A673 (cell line): Measurements from ENCODE around the gene PLA2G2E.

Experiments
- CTCF ChIP-seq: fragments of 300-800, 200-600 bp; sonication (generic); conservative IDR thresholded peaks from 2 replicates; pipeline ENCODE4 v1.5.1; 2017; ENCODE audit warnings: low read depth, mild to moderate bottlenecking, antibody characterized with exemption, low read length, moderate library complexity, mixed read lengths
- EZH2 ChIP-seq: fragments of 200-600 bp; sonication (generic); IDR thresholded peaks from 2 replicates; pipeline ENCODE4 v1.6.1; 2017; ENCODE audit warnings: borderline replicate concordance, low read depth, mild to moderate bottlenecking, mixed read lengths, antibody characterized with exemption, low read length; ENCODE audit not compliant: poor library complexity, severe bottlenecking

- TF ChIP-seq CTCF (no peak), EZH2 (no peak)
Measured at GRCh38 chr1:19969898-19970660, 46.7 kb upstream of the PLA2G2E start.
